GM12878 (cell line): ENCODE measurements around the gene ABCA2. TPM values are rescaled to one million over a fixed set of nuclear protein-coding genes. Genes with fewer than 3 reads are reported as not detected.

ENCODE experiments used
- ATAC-seq: fragments of 200-7000 bp; cut with Tn5 transposase; 3 replicates; pipeline ENCODE4 v1.9.1; 2020; ENCODE audit warnings: mild to moderate bottlenecking, moderate library complexity
- BruUV-seq: library from RNA; stranded (reverse); fragments of 400-500 nt; replicated peaks from 2 replicates; lab custom pipeline; 2021; lab: Mats Ljungman, UMichigan
- CTCF ChIA-PET: fragments of 300-600 bp; sonication (Branson Sonifier 250); formaldehyde crosslinking; extraction: SDS; loops from one replicate; lab custom pipeline; 2021; ENCODE audit warnings: inconsistent platforms; lab: Yijun Ruan, JAX
- POLR2A ChIA-PET: fragments of 350-600 bp; formaldehyde crosslinking; extraction: SDS; loops from one replicate; lab custom pipeline; 2021; ENCODE audit warnings: inconsistent platforms; lab: Charles Lee
- RAD21 ChIA-PET: fragments of 300-600 bp; sonication (Branson Sonifier 250); formaldehyde crosslinking; loops from one replicate; lab custom pipeline; 2023; ENCODE audit warnings: antibody characterized with exemption; ENCODE audit not compliant: unreplicated experiment; lab: Charles Lee
- SMC1A ChIA-PET: fragments of 300-600 bp; sonication (Branson Sonifier 250); formaldehyde crosslinking; loops from one replicate; lab custom pipeline; 2023; ENCODE audit not compliant: unreplicated experiment, uncharacterized antibody; lab: Charles Lee
- DNase-seq: peaks from one replicate; pipeline ENCODE4 v3.0.0-alpha.2; 2011; ENCODE audit warnings: low read depth, low spot score
- FAIRE-seq: peaks from 3 replicates; lab custom pipeline; 2011; peaks lifted over from hg19 to GRCh38; lab: Jason Lieb, UNC
- H2AFZ ChIP-seq: 2 replicates; pipeline ENCODE4 v1.6.0; 2011; ENCODE audit warnings: low read depth, low read length, control low read depth; ENCODE audit not compliant: control insufficient read depth
- H3K27ac ChIP-seq: 2 replicates; pipeline ENCODE4 v1.5.1; 2011; ENCODE audit warnings: control low read depth; ENCODE audit not compliant: control insufficient read depth, insufficient read depth
- H3K27me3 ChIP-seq, 2 experiments: replicated peaks in 1 of 2; 2 replicates each; pipeline versions ENCODE4 v1.6.0 to v1.6.1; 2011; ENCODE audit warnings: low read length in 1 of 2; ENCODE audit not compliant: control insufficient read depth in 2 of 2, insufficient read depth in 2 of 2
- H3K36me3 ChIP-seq, 2 experiments: 2 replicates each; pipeline ENCODE4 v1.5.1; 2011; ENCODE audit warnings: low read length in 1 of 2; ENCODE audit not compliant: control insufficient read depth in 2 of 2, insufficient read depth in 2 of 2
- H3K4me1 ChIP-seq: 2 replicates; pipeline ENCODE4 v1.6.1; 2011; ENCODE audit warnings: mild to moderate bottlenecking, low read length, moderate library complexity, mixed read lengths; ENCODE audit not compliant: control insufficient read depth, insufficient read depth
- H3K4me2 ChIP-seq: 2 replicates; pipeline ENCODE4 v1.6.0; 2011; ENCODE audit warnings: control low read depth; ENCODE audit not compliant: control insufficient read depth, insufficient read depth
- H3K4me3 ChIP-seq: fragments of 200-600 bp; sonication (generic); 2 replicates; pipeline ENCODE4 v1.5.1; 2016
- H3K79me2 ChIP-seq: 2 replicates; pipeline ENCODE4 v1.6.0; 2011; ENCODE audit warnings: low read length; ENCODE audit not compliant: control insufficient read depth, insufficient read depth
- H3K9ac ChIP-seq: 2 replicates; pipeline ENCODE4 v1.8.0; 2011; ENCODE audit warnings: low read length, control low read depth, mixed read lengths; ENCODE audit not compliant: control insufficient read depth, insufficient read depth
- H3K9me3 ChIP-seq: replicated peaks from 3 replicates; pipeline ENCODE4 v1.5.1; 2011; ENCODE audit warnings: mild to moderate bottlenecking, low read length; ENCODE audit not compliant: control insufficient read depth, insufficient read depth
- H4K20me1 ChIP-seq: 2 replicates; pipeline ENCODE4 v1.6.0; 2011; ENCODE audit not compliant: control insufficient read depth, insufficient read depth
- BACH1 ChIP-seq: fragments of 450-650 bp; IDR thresholded peaks from 2 replicates; pipeline ENCODE4 v1.6.1; 2017; ENCODE audit warnings: mild to moderate bottlenecking, borderline replicate concordance
- BHLHE40 ChIP-seq, 2 experiments: fragments of 450-650 bp in 1 of 2; IDR thresholded peaks; 2 replicates each; pipeline ENCODE4 v1.6.1; 2011 to 2017; ENCODE audit warnings: low read depth in 2 of 2, borderline replicate concordance in 1 of 2, improper control_type of control experiment in 1 of 2, low read length in 1 of 2, mild to moderate bottlenecking in 1 of 2
- CHD1 ChIP-seq: IDR thresholded peaks from 2 replicates; pipeline ENCODE4 v1.6.1; 2012; ENCODE audit warnings: low read depth, low read length, improper control_type of control experiment
- CREM ChIP-seq: IDR thresholded peaks from 2 replicates; pipeline ENCODE4 v1.6.1; 2014; ENCODE audit warnings: antibody characterized with exemption, low read depth
- MEF2A ChIP-seq: IDR thresholded peaks from 2 replicates; pipeline ENCODE4 v1.6.1; 2011; ENCODE audit warnings: low read depth, mild to moderate bottlenecking, low read length, moderate library complexity; ENCODE audit not compliant: insufficient read depth
- SIX5 ChIP-seq: IDR thresholded peaks from 2 replicates; pipeline ENCODE4 v1.6.1; 2011; ENCODE audit warnings: mild to moderate bottlenecking, low read depth, low read length, moderate library complexity; ENCODE audit not compliant: severe bottlenecking
- SMAD1 ChIP-seq: fragments of 450-650 bp; IDR thresholded peaks from 2 replicates; pipeline ENCODE4 v1.6.1; 2018; ENCODE audit warnings: mild to moderate bottlenecking, low read depth; ENCODE audit not compliant: partially characterized antibody
- SP1 ChIP-seq: IDR thresholded peaks from one replicate; pipeline ENCODE4 v1.6.1; 2011; ENCODE audit warnings: low read depth, low read length
- STAT1 ChIP-seq: fragments of 450-650 bp; conservative IDR thresholded peaks from 2 replicates; pipeline ENCODE4 v1.6.1; 2014; ENCODE audit warnings: antibody characterized with exemption, mild to moderate bottlenecking
- YBX1 ChIP-seq: fragments of 450-650 bp; IDR thresholded peaks from 2 replicates; pipeline ENCODE4 v1.6.1; 2016; ENCODE audit warnings: antibody characterized with exemption
- ZBTB4 ChIP-seq: fragments of 450-650 bp; formaldehyde crosslinking; IDR thresholded peaks from 2 replicates; pipeline ENCODE4 v1.4.0; 2022; ENCODE audit warnings: mild to moderate bottlenecking, moderate library complexity
- ZNF207 ChIP-seq: fragments of 450-650 bp; IDR thresholded peaks from 2 replicates; pipeline ENCODE4 v1.6.1; 2014; ENCODE audit warnings: antibody characterized with exemption, mild to moderate bottlenecking, borderline replicate concordance
- ZNF24 ChIP-seq: fragments of 450-650 bp; IDR thresholded peaks from 2 replicates; pipeline ENCODE4 v1.6.1; 2017; ENCODE audit warnings: antibody characterized with exemption, mild to moderate bottlenecking
- WGBS: methylation state at CpG from one replicate; pipeline ENCODE4 v1.1.6; 2016; ENCODE audit warnings: low lambda C conversion rate; ENCODE audit not compliant: insufficient replicate concordance, insufficient coverage; ENCODE audit errors: missing lambda C conversion rate; 5-methylcytosine and 5-hydroxymethylcytosine counted together
- in situ Hi-C: fragments of 300-500 bp; cut with MboI; formaldehyde crosslinking; loops from 9 replicates; pipeline ENCODE4 v1.14.3; 2018; ENCODE audit warnings: mixed read lengths
- intact Hi-C: fragments of 100-400 bp; cut with micrococcal nuclease; formaldehyde crosslinking; loops from one replicate; pipeline ENCODE4 v1.14.2; 2022; ENCODE audit not compliant: unreplicated experiment
- polyA plus RNA-seq, 11 experiments: library from polyadenylated mRNA; depleted of rRNA in 4 of 11; unstranded in 6 of 11; stranded (reverse) in 5 of 11; fragments of >200 nt; fragmentation: Nextera tagmentation in 4 of 11; fragmentation: Illumina TruSeq in 1 of 11; extraction: Ambion mirVana in 4 of 11; extraction: Trizol in 1 of 11; gene quantifications; 1 replicate in 1 of 11; 2 replicates in 10 of 11; pipeline versions ENCODE4 v1.2.1 to v1.2.3, GENCODE V29; 2011 to 2016; ENCODE audit warnings: inconsistent platforms in 2 of 11, missing spikeins in 2 of 11, low read depth in 1 of 11
- total RNA-seq, 4 experiments: library from RNA; depleted of rRNA in 3 of 4; stranded (reverse); fragments of >200 nt in 3 of 4; fragmentation: Illumina TruSeq in 1 of 4; extraction: Trizol in 1 of 4; gene quantifications; 2 replicates each; pipeline versions ENCODE4 v1.2.1 to v1.2.3, GENCODE V29; 2013 to 2021

Gene ABCA2
- total and polyA plus RNA-seq, 10 of the 15 experiments (the other 5 are each of a cell fraction or from before 2014, with no cell fraction given) = 0.13 to 2.6 (median 0.71) TPM; not detected in 2

- ChIA-PET CTCF (no interaction called here), RAD21 (no interaction called here), SMC1A (no interaction called here), POLR2A (no interaction called here)
- Histone ChIP-seq H3K4me1 (no peaks in the 10 kb centered on the region), H3K4me3 (no peak overlapping the region), H3K79me2 (no peaks in the 10 kb centered on the region), H3K4me2 (no peak overlapping the region), H3K27ac (no peak overlapping the region), H4K20me1 (peaks cover 3% of the 10 kb centered on the region; the same call in 1 of the 2 replicates), H3K9ac (no peak overlapping the region), H3K9me3 (no peaks in the 10 kb centered on the region), H3K36me3 (no peaks in the 10 kb centered on the region), H2AFZ (no peak overlapping the region), H3K27me3 (peaks cover 5 to 6% of the 10 kb centered on the region in 2 experiments)
- 20% methylated on average over 9 of the region's 9 CpGs for WGBS
- no peak for FAIRE-seq
- in situ Hi-C loops = no loop called here
- TF ChIP-seq YBX1 (no peak), SP1 (no peak), MEF2A (no peak)
- intact Hi-C loops = no loop called here
- DNase-seq = no peak
- no peak for ATAC-seq
- no TSS peak for BruUV-seq
These were observed 44.9 kb downstream of the ABCA2 start for GRCh38 chr9:136983167-136983566.

GRCh38 chr9:136982232-136983051 lies 45.6 kb downstream of the ABCA2 start, which contains the start of gene LCNL1:
Gene LCNL1 (plus strand): TSS chr9:136982993. CDS start chr9:136983587, 594 bp downstream.
- FAIRE-seq (no peak), ATAC-seq (no peak; the same call in 2 of the 3 replicates), DNase-seq (no peak)
- Histone ChIP-seq H3K4me3 (no peak within 1 kb of the TSS), H4K20me1 (peaks cover 3% of the 10 kb centered on the region; the same call in 1 of the 2 replicates), H3K79me2 (no peaks in the 10 kb centered on the region), H3K4me2 (no peak within 1 kb of the TSS), H3K4me1 (no peaks in the 10 kb centered on the region), H3K27me3 (peaks cover 5 to 6% of the 10 kb centered on the region in 2 experiments), H3K27ac (no peak within 1 kb of the TSS), H3K36me3 (no peaks in the 10 kb centered on the region), H3K9ac (no peak within 1 kb of the TSS), H3K9me3 (no peaks in the 10 kb centered on the region), H2AFZ (no peak within 1 kb of the TSS)
- in situ Hi-C loops = no loop called here
- POLR2A ChIA-PET = no interaction called here
- SMC1A ChIA-PET = no interaction called here
- intact Hi-C loops = no loop called here
- no TSS peak for BruUV-seq
- WGBS = 39% methylated on average over 18 of the region's 18 CpGs
- CTCF ChIA-PET = interaction anchor here (1.0 kb wide), 1 partner anchor 190 kb away, joined by 3 read pairs; no protein-coding TSS in a partner anchor
- RAD21 ChIA-PET = no interaction called here
- TF ChIP-seq SMAD1 = no peak
- no peak for TF ChIP-seq ZBTB4
- no peak for TF ChIP-seq ZNF207
- no peak for TF ChIP-seq SIX5
- no peak for TF ChIP-seq ZNF24
- no peak for TF ChIP-seq CHD1
- TF ChIP-seq CREM = no peak
- no peak for TF ChIP-seq BHLHE40 (IDR thresholded peaks at IDR 0.05; ENCODE audit: borderline replicate concordance in 1 of 2, low read depth in 2 of 2, low read length in 1 of 2)
- no peak for TF ChIP-seq BACH1
- TF ChIP-seq STAT1 = no peak
